ENCODE results near the gene ARL6IP4.

ARL6IP4 gene

GRCh38 chr12:122978507-122978955 lies 1.9 kb upstream of the ARL6IP4 start:
- ATAC-seq (no peak), DNase-seq (no peak)

- DNase-seq (no peak), ATAC-seq (no peak)
These were observed 1.2 kb upstream of the ARL6IP4 start for GRCh38 chr12:122979001-122979907.

- no peak for DNase-seq
- ATAC-seq: no peak
These were observed 636 bp upstream of the ARL6IP4 start for GRCh38 chr12:122979908-122980182.

- ATAC-seq (no peak), DNase-seq (peak; percentile 42)
These were observed 573 bp downstream of the ARL6IP4 start for GRCh38 chr12:122981036-122981471.

GRCh38 chr12:122981587-122982476 lies 1.4 kb downstream of the ARL6IP4 start:
- ATAC-seq (no peak), DNase-seq (no peak)

GRCh38 chr12:122982477-122982815 lies 2.0 kb downstream of the ARL6IP4 start:
- no peak for ATAC-seq
- DNase-seq: no peak

- DNase-seq: no peak
- ATAC-seq: no peak
These were observed 2.7 kb downstream of the ARL6IP4 start for GRCh38 chr12:122982963-122983788.

- ATAC-seq: no peak
- no peak for DNase-seq
These were observed 3.5 kb downstream of the ARL6IP4 start for GRCh38 chr12:122983789-122984515.

GRCh38 chr12:122984612-122985337 lies 4.3 kb downstream of the ARL6IP4 start:
- ATAC-seq (no peak), DNase-seq (no peak)

- ATAC-seq: no peak
- DNase-seq: no peak
These were observed 5.1 kb downstream of the ARL6IP4 start for GRCh38 chr12:122985338-122986257.

- no peak for ATAC-seq
- DNase-seq: no peak
These were observed 5.9 kb downstream of the ARL6IP4 start for GRCh38 chr12:122986258-122986871.

GRCh38 chr12:122987086-122987951 lies 6.8 kb downstream of the ARL6IP4 start:
- ATAC-seq (no peak), DNase-seq (no peak)

GRCh38 chr12:122988036-122988435 lies 7.6 kb downstream of the ARL6IP4 start:
- ATAC-seq: no peak
- no peak for DNase-seq

- DNase-seq (no peak), ATAC-seq (no peak)
These were observed 8.2 kb downstream of the ARL6IP4 start for GRCh38 chr12:122988612-122989212.

GRCh38 chr12:122989225-122989839 lies 8.9 kb downstream of the ARL6IP4 start:
- no peak for ATAC-seq

GRCh38 chr12:122989874-122990419 lies 9.5 kb downstream of the ARL6IP4 start:
- ATAC-seq (no peak), DNase-seq (no peak)

More at GRCh38 chr12:122989225-122989839, 8.9 kb downstream of the ARL6IP4 start:
- no peak for DNase-seq

- no peak for ATAC-seq
These were observed 10.1 kb downstream of the ARL6IP4 start for GRCh38 chr12:122990561-122990960.

More at GRCh38 chr12:122990561-122990960, 10.1 kb downstream of the ARL6IP4 start:
- DNase-seq: no peak

Data from stimulated activated naive CD8-positive, alpha-beta T cell treated with anti-CD3 and anti-CD28 coated beads, Interleukin-15, Interleukin-2, amounts not matched to agents 100 U/mL and 50 U/mL, for 24 hours (primary cell).